GM19193 (cell line): ENCODE results near the gene FOXL1.

ENCODE experiments used
- POLR2A ChIP-seq: IDR thresholded peaks from 4 replicates; pipeline ENCODE4 v1.6.1; 2011; ENCODE audit not compliant: insufficient read depth, insufficient read length; ENCODE audit errors: extremely low read depth

FOXL1 gene

GRCh38 chr16:86578061-86578599, at the start of gene FOXL1:
Gene FOXL1, plus strand, starts transcription at chr16:86578549. Its CDS starts 175 bp downstream, at chr16:86578724.
- no peak for TF ChIP-seq POLR2A

GRCh38 chr16:86529160-86529559, 49.2 kb upstream of the FOXL1 start:
- no peak for TF ChIP-seq POLR2A

GRCh38 chr16:86530251-86531190, 47.8 kb upstream of the FOXL1 start:
- TF ChIP-seq POLR2A, result no peak

- no peak for TF ChIP-seq POLR2A
Measured at GRCh38 chr16:86531191-86531545, 47.2 kb upstream of the FOXL1 start.

GRCh38 chr16:86531641-86532525, 46.5 kb upstream of the FOXL1 start:
- TF ChIP-seq POLR2A, result no peak

- no peak for TF ChIP-seq POLR2A
Measured at GRCh38 chr16:86532526-86532815, 45.9 kb upstream of the FOXL1 start.

GRCh38 chr16:86533076-86533475, 45.3 kb upstream of the FOXL1 start:
- TF ChIP-seq POLR2A, result no peak

GRCh38 chr16:86533767-86534351, 44.5 kb upstream of the FOXL1 start:
- TF ChIP-seq POLR2A, result no peak

- TF ChIP-seq POLR2A, result no peak
Measured at GRCh38 chr16:86534779-86535615, 43.4 kb upstream of the FOXL1 start.

GRCh38 chr16:86536621-86537020, 41.7 kb upstream of the FOXL1 start:
- TF ChIP-seq POLR2A, result no peak

GRCh38 chr16:86537486-86537885, 40.9 kb upstream of the FOXL1 start:
- TF ChIP-seq POLR2A, result no peak

- TF ChIP-seq POLR2A, result no peak
Measured at GRCh38 chr16:86538196-86538780, 40.1 kb upstream of the FOXL1 start.

GRCh38 chr16:86540894-86541293, 37.5 kb upstream of the FOXL1 start:
- TF ChIP-seq POLR2A, result no peak

GRCh38 chr16:86541560-86541959, 36.8 kb upstream of the FOXL1 start:
- no peak for TF ChIP-seq POLR2A
